GM12878 (cell line): ENCODE results near the gene PDCD5. TPM values are rescaled to one million over a fixed set of nuclear protein-coding genes. Genes with fewer than 3 reads are reported as not detected.

Experiments
- ATAC-seq: fragments of 200-7000 bp; cut with Tn5 transposase; 3 replicates; pipeline ENCODE4 v1.9.1; 2020; ENCODE audit warnings: mild to moderate bottlenecking, moderate library complexity
- BruUV-seq: library from RNA; stranded (reverse); fragments of 400-500 nt; replicated peaks from 2 replicates; lab custom pipeline; 2021; lab: Mats Ljungman, UMichigan
- CTCF ChIA-PET: fragments of 300-600 bp; sonication (Branson Sonifier 250); formaldehyde crosslinking; extraction: SDS; loops from one replicate; lab custom pipeline; 2021; ENCODE audit warnings: inconsistent platforms; lab: Yijun Ruan, JAX
- POLR2A ChIA-PET: fragments of 350-600 bp; formaldehyde crosslinking; extraction: SDS; loops from one replicate; lab custom pipeline; 2021; ENCODE audit warnings: inconsistent platforms; lab: Charles Lee
- RAD21 ChIA-PET: fragments of 300-600 bp; sonication (Branson Sonifier 250); formaldehyde crosslinking; loops from one replicate; lab custom pipeline; 2023; ENCODE audit warnings: antibody characterized with exemption; ENCODE audit not compliant: unreplicated experiment; lab: Charles Lee
- SMC1A ChIA-PET: fragments of 300-600 bp; sonication (Branson Sonifier 250); formaldehyde crosslinking; loops from one replicate; lab custom pipeline; 2023; ENCODE audit not compliant: unreplicated experiment, uncharacterized antibody; lab: Charles Lee
- DNase-seq: peaks from one replicate; pipeline ENCODE4 v3.0.0-alpha.2; 2011; ENCODE audit warnings: low read depth, low spot score
- FAIRE-seq: peaks from 3 replicates; lab custom pipeline; 2011; peaks lifted over from hg19 to GRCh38; lab: Jason Lieb, UNC
- H2AFZ ChIP-seq: 2 replicates; pipeline ENCODE4 v1.6.0; 2011; ENCODE audit warnings: low read depth, low read length, control low read depth; ENCODE audit not compliant: control insufficient read depth
- H3K27ac ChIP-seq: 2 replicates; pipeline ENCODE4 v1.5.1; 2011; ENCODE audit warnings: control low read depth; ENCODE audit not compliant: control insufficient read depth, insufficient read depth
- H3K27me3 ChIP-seq, 2 experiments: replicated peaks in 1 of 2; 2 replicates each; pipeline versions ENCODE4 v1.6.0 to v1.6.1; 2011; ENCODE audit warnings: low read length in 1 of 2; ENCODE audit not compliant: control insufficient read depth in 2 of 2, insufficient read depth in 2 of 2
- H3K36me3 ChIP-seq, 2 experiments: 2 replicates each; pipeline ENCODE4 v1.5.1; 2011; ENCODE audit warnings: low read length in 1 of 2; ENCODE audit not compliant: control insufficient read depth in 2 of 2, insufficient read depth in 2 of 2
- H3K4me1 ChIP-seq: 2 replicates; pipeline ENCODE4 v1.6.1; 2011; ENCODE audit warnings: mild to moderate bottlenecking, low read length, moderate library complexity, mixed read lengths; ENCODE audit not compliant: control insufficient read depth, insufficient read depth
- H3K4me2 ChIP-seq: 2 replicates; pipeline ENCODE4 v1.6.0; 2011; ENCODE audit warnings: control low read depth; ENCODE audit not compliant: control insufficient read depth, insufficient read depth
- H3K4me3 ChIP-seq: fragments of 200-600 bp; sonication (generic); 2 replicates; pipeline ENCODE4 v1.5.1; 2016
- H3K79me2 ChIP-seq: 2 replicates; pipeline ENCODE4 v1.6.0; 2011; ENCODE audit warnings: low read length; ENCODE audit not compliant: control insufficient read depth, insufficient read depth
- H3K9ac ChIP-seq: 2 replicates; pipeline ENCODE4 v1.8.0; 2011; ENCODE audit warnings: low read length, control low read depth, mixed read lengths; ENCODE audit not compliant: control insufficient read depth, insufficient read depth
- H3K9me3 ChIP-seq: replicated peaks from 3 replicates; pipeline ENCODE4 v1.5.1; 2011; ENCODE audit warnings: mild to moderate bottlenecking, low read length; ENCODE audit not compliant: control insufficient read depth, insufficient read depth
- H4K20me1 ChIP-seq: 2 replicates; pipeline ENCODE4 v1.6.0; 2011; ENCODE audit not compliant: control insufficient read depth, insufficient read depth
- IKZF2 ChIP-seq, 2 experiments: fragments of 450-650 bp; IDR thresholded peaks; 2 replicates each; pipeline ENCODE4 v1.6.1; 2017; ENCODE audit warnings: mild to moderate bottlenecking in 2 of 2, moderate library complexity in 2 of 2
- MYB ChIP-seq: fragments of 150-350 bp; IDR thresholded peaks from 2 replicates; pipeline ENCODE4 v1.6.1; 2014; ENCODE audit warnings: mild to moderate bottlenecking, low read depth, low read length, borderline replicate concordance
- POLR2A ChIP-seq: IDR thresholded peaks from 2 replicates; pipeline ENCODE4 v1.6.1; 2011; ENCODE audit warnings: low read depth, mild to moderate bottlenecking, low read length
- RUNX3 ChIP-seq: IDR thresholded peaks from 2 replicates; pipeline ENCODE4 v1.6.1; 2012; ENCODE audit warnings: low read length, inconsistent platforms
- SPI1 ChIP-seq: IDR thresholded peaks from 2 replicates; pipeline ENCODE4 v1.6.1; 2011; ENCODE audit warnings: low read depth, mild to moderate bottlenecking, low read length, moderate library complexity, borderline replicate concordance; ENCODE audit not compliant: insufficient read depth
- WGBS: methylation state at CpG from one replicate; pipeline ENCODE4 v1.1.6; 2016; ENCODE audit warnings: low lambda C conversion rate; ENCODE audit not compliant: insufficient replicate concordance, insufficient coverage; ENCODE audit errors: missing lambda C conversion rate; 5-methylcytosine and 5-hydroxymethylcytosine counted together
- in situ Hi-C: fragments of 300-500 bp; cut with MboI; formaldehyde crosslinking; loops from 9 replicates; pipeline ENCODE4 v1.14.3; 2018; ENCODE audit warnings: mixed read lengths
- intact Hi-C: fragments of 100-400 bp; cut with micrococcal nuclease; formaldehyde crosslinking; loops from one replicate; pipeline ENCODE4 v1.14.2; 2022; ENCODE audit not compliant: unreplicated experiment
- polyA plus RNA-seq, 11 experiments: library from polyadenylated mRNA; depleted of rRNA in 4 of 11; unstranded in 6 of 11; stranded (reverse) in 5 of 11; fragments of >200 nt; fragmentation: Nextera tagmentation in 4 of 11; fragmentation: Illumina TruSeq in 1 of 11; extraction: Ambion mirVana in 4 of 11; extraction: Trizol in 1 of 11; gene quantifications; 1 replicate in 1 of 11; 2 replicates in 10 of 11; pipeline versions ENCODE4 v1.2.1 to v1.2.3, GENCODE V29; 2011 to 2016; ENCODE audit warnings: inconsistent platforms in 2 of 11, missing spikeins in 2 of 11, low read depth in 1 of 11
- total RNA-seq, 4 experiments: library from RNA; depleted of rRNA in 3 of 4; stranded (reverse); fragments of >200 nt in 3 of 4; fragmentation: Illumina TruSeq in 1 of 4; extraction: Trizol in 1 of 4; gene quantifications; 2 replicates each; pipeline versions ENCODE4 v1.2.1 to v1.2.3, GENCODE V29; 2013 to 2021
- TF ChIP-seq, protein P1 (sequence below): fragments of 450-650 bp; IDR thresholded peaks from 2 replicates; pipeline ENCODE4 v1.6.1; 2017; ENCODE audit warnings: low read depth, mild to moderate bottlenecking, moderate library complexity
- TF ChIP-seq, protein P2 (sequence below): fragments of 450-650 bp; formaldehyde crosslinking; IDR thresholded peaks from 2 replicates; pipeline ENCODE4 v1.5.0; 2022; ENCODE audit warnings: mild to moderate bottlenecking, missing genetic modification characterization
- TF ChIP-seq, protein P3 (sequence below): fragments of 450-650 bp; IDR thresholded peaks from 2 replicates; pipeline ENCODE4 v1.6.1; 2017; ENCODE audit warnings: mild to moderate bottlenecking, low read depth, inconsistent platforms; ENCODE audit not compliant: poor library complexity, severe bottlenecking
- TF ChIP-seq, protein P4 (sequence below): IDR thresholded peaks from 2 replicates; pipeline ENCODE4 v1.6.1; 2011; ENCODE audit warnings: borderline replicate concordance, low read depth, mild to moderate bottlenecking, moderate library complexity, mixed read lengths, low read length; ENCODE audit not compliant: insufficient read depth; ENCODE audit errors: extremely low read length

Gene PDCD5
- total and polyA plus RNA-seq, 10 of the 15 experiments (the other 5 are each of a cell fraction or from before 2014, with no cell fraction given) = 124 to 556 (median 227) TPM

DNA sequence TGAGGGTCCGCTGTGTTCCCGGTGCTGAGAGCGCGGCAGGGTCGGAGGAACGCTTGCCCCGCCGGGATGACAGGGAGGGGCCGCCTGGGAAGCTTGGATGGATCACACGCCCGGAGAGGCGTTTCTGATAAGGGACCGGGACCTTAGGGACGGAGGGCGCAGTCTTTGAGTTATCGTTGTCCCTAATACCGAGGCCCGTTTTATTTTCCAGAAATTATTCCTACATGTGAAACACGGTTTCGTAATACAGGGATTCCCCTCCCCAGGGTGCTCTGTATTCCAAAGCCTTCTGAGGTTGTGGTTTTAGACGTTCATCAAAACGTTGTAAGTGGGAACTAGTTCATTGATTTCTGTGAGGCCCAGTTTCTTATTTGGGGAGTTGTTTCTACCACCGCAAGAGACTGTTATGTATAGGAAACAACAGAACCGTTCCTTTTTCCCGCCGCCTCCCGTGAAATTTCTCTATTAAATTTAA is 752 bp downstream of the PDCD5 start:
- H3K9me3 ChIP-seq = no peaks in the 10 kb centered on the region; the same call in 2 of the 3 replicates
- H3K9ac ChIP-seq = peak overlapping the region; percentile 97
- H3K79me2 ChIP-seq = peaks cover 24% of the 10 kb centered on the region
- RAD21 ChIA-PET = no interaction called here
- 0 out of 2 replicates have a peak, but pooled peaks cover 5% of the 10 kb centered on the region for H3K4me1 ChIP-seq
- WGBS = under 1% methylated on average over 27 of the region's 27 CpGs
- no peak for FAIRE-seq
- no peaks in the 10 kb centered on the region for H4K20me1 ChIP-seq
- peak overlapping the region; percentile 83 for H3K4me3 ChIP-seq
- in situ Hi-C loops (loop anchor here (10.0 kb wide), 1 partner anchor 177 kb away; the partner anchor contains the start of gene DPY19L3), intact Hi-C loops (loop anchor here (2.0 to 10.0 kb wide), 4 partner anchors 111 to 393 kb away; partner anchors contain the start of genes CEP89, DPY19L3, FAAP24 and ZNF507)
- CTCF ChIA-PET = interaction anchor here (1.0 to 1.7 kb wide), 3 partner anchors 14 to 245 kb away, joined by 3 to 4 read pairs (median 3); no protein-coding TSS in a partner anchor
- ATAC-seq = peak; percentile 3; the same call in 1 of the 3 replicates
- peak in 1 of 2 experiments; percentile 28; a peak in 2 of 4 replicates for TF ChIP-seq IKZF2 (IDR thresholded peaks at IDR 0.05)
- TF ChIP-seq, protein P1, sequence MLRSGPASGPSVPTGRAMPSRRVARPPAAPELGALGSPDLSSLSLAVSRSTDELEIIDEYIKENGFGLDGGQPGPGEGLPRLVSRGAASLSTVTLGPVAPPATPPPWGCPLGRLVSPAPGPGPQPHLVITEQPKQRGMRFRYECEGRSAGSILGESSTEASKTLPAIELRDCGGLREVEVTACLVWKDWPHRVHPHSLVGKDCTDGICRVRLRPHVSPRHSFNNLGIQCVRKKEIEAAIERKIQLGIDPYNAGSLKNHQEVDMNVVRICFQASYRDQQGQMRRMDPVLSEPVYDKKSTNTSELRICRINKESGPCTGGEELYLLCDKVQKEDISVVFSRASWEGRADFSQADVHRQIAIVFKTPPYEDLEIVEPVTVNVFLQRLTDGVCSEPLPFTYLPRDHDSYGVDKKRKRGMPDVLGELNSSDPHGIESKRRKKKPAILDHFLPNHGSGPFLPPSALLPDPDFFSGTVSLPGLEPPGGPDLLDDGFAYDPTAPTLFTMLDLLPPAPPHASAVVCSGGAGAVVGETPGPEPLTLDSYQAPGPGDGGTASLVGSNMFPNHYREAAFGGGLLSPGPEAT = 0 out of 2 replicates have a peak, but pooled peaks have one; percentile 13
- TF ChIP-seq, protein P2, sequence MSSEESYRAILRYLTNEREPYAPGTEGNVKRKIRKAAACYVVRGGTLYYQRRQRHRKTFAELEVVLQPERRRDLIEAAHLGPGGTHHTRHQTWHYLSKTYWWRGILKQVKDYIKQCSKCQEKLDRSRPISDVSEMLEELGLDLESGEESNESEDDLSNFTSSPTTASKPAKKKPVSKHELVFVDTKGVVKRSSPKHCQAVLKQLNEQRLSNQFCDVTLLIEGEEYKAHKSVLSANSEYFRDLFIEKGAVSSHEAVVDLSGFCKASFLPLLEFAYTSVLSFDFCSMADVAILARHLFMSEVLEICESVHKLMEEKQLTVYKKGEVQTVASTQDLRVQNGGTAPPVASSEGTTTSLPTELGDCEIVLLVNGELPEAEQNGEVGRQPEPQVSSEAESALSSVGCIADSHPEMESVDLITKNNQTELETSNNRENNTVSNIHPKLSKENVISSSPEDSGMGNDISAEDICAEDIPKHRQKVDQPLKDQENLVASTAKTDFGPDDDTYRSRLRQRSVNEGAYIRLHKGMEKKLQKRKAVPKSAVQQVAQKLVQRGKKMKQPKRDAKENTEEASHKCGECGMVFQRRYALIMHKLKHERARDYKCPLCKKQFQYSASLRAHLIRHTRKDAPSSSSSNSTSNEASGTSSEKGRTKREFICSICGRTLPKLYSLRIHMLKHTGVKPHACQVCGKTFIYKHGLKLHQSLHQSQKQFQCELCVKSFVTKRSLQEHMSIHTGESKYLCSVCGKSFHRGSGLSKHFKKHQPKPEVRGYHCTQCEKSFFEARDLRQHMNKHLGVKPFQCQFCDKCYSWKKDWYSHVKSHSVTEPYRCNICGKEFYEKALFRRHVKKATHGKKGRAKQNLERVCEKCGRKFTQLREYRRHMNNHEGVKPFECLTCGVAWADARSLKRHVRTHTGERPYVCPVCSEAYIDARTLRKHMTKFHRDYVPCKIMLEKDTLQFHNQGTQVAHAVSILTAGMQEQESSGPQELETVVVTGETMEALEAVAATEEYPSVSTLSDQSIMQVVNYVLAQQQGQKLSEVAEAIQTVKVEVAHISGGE (CRISPR knock-in tag) = no peak
- TF ChIP-seq RUNX3 = peak; percentile 47
- TF ChIP-seq SPI1 = no peak
- TF ChIP-seq, protein P3, sequence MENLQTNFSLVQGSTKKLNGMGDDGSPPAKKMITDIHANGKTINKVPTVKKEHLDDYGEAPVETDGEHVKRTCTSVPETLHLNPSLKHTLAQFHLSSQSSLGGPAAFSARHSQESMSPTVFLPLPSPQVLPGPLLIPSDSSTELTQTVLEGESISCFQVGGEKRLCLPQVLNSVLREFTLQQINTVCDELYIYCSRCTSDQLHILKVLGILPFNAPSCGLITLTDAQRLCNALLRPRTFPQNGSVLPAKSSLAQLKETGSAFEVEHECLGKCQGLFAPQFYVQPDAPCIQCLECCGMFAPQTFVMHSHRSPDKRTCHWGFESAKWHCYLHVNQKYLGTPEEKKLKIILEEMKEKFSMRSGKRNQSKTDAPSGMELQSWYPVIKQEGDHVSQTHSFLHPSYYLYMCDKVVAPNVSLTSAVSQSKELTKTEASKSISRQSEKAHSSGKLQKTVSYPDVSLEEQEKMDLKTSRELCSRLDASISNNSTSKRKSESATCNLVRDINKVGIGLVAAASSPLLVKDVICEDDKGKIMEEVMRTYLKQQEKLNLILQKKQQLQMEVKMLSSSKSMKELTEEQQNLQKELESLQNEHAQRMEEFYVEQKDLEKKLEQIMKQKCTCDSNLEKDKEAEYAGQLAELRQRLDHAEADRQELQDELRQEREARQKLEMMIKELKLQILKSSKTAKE = no peak
- TF ChIP-seq, protein P4, sequence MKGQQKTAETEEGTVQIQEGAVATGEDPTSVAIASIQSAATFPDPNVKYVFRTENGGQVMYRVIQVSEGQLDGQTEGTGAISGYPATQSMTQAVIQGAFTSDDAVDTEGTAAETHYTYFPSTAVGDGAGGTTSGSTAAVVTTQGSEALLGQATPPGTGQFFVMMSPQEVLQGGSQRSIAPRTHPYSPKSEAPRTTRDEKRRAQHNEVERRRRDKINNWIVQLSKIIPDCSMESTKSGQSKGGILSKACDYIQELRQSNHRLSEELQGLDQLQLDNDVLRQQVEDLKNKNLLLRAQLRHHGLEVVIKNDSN = no peak
- TF ChIP-seq POLR2A = no peak
- no peak for TF ChIP-seq MYB
- peak overlapping the region; percentile 71 for H3K27ac ChIP-seq
- SMC1A ChIA-PET = interaction anchor here (0.6 kb wide), 1 partner anchor 223 kb away, joined by 3 read pairs; no protein-coding TSS in a partner anchor
- peak overlapping the region; percentile 83 for H2AFZ ChIP-seq
- no TSS peak for BruUV-seq
- H3K36me3 ChIP-seq = peaks cover 2 to 16% of the 10 kb centered on the region in 2 experiments; a peak in 3 of 4 replicates
- DNase-seq = no peak
- POLR2A ChIA-PET = interaction anchor here (1.1 kb wide), 1 partner anchor 12 kb away, joined by 3 read pairs; no protein-coding TSS in a partner anchor
- H3K4me2 ChIP-seq = peak overlapping the region; percentile 66
- H3K27me3 ChIP-seq = no peaks in the 10 kb centered on the region
